MM.1S (cell line): ENCODE measurements around the gene BCL11A.

ENCODE experiments used
- DNase-seq: peaks from one replicate; pipeline ENCODE4 v3.0.0-alpha.2; 2015
- H2AFZ ChIP-seq: fragments of 300-600 bp; sonication (generic); 2 replicates; pipeline ENCODE4 v1.6.0; 2016; ENCODE audit warnings: antibody characterized with exemption, low read length
- H3F3A ChIP-seq: fragments of 300-600 bp; sonication (generic); 2 replicates; pipeline ENCODE4 v1.6.1; 2016; ENCODE audit warnings: mild to moderate bottlenecking, antibody characterized with exemption, low read length, moderate library complexity, mixed read lengths; ENCODE audit not compliant: insufficient read depth
- H3K27ac ChIP-seq: fragments of 300-600 bp; sonication (generic); 2 replicates; pipeline ENCODE4 v1.5.1; 2016; ENCODE audit warnings: mild to moderate bottlenecking, low read length
- H3K27me3 ChIP-seq: fragments of 300-600 bp; sonication (generic); replicated peaks from 2 replicates; pipeline ENCODE4 v1.6.0; 2016; ENCODE audit warnings: low read length; ENCODE audit not compliant: insufficient read depth
- H3K36me3 ChIP-seq: fragments of 300-600 bp; sonication (generic); replicated peaks from 2 replicates; pipeline ENCODE4 v1.6.1; 2016; ENCODE audit warnings: mild to moderate bottlenecking, low read length, mixed read lengths; ENCODE audit not compliant: insufficient read depth
- H3K4me1 ChIP-seq: fragments of 300-600 bp; sonication (generic); 2 replicates; pipeline ENCODE4 v1.6.1; 2016; ENCODE audit warnings: low read length, mixed read lengths
- H3K4me2 ChIP-seq: fragments of 300-600 bp; sonication (generic); 2 replicates; pipeline ENCODE4 v1.6.0; 2016; ENCODE audit warnings: low read depth, low read length
- H3K4me3 ChIP-seq: fragments of 300-600 bp; sonication (generic); 2 replicates; pipeline ENCODE4 v1.5.1; 2016; ENCODE audit warnings: low read length, mixed read lengths
- H3K79me2 ChIP-seq: fragments of 300-600 bp; sonication (generic); 2 replicates; pipeline ENCODE4 v1.6.1; 2016; ENCODE audit warnings: mixed run types, low read length, mixed read lengths
- H3K9ac ChIP-seq: fragments of 300-600 bp; sonication (generic); 2 replicates; pipeline ENCODE4 v1.6.1; 2016; ENCODE audit warnings: low read length, mixed read lengths
- H3K9me2 ChIP-seq: fragments of 300-600 bp; sonication (generic); replicated peaks from 2 replicates; pipeline ENCODE4 v1.6.1; 2016; ENCODE audit warnings: mild to moderate bottlenecking, low read length, mixed read lengths; ENCODE audit not compliant: insufficient read depth
- H3K9me3 ChIP-seq: fragments of 300-600 bp; sonication (generic); replicated peaks from 2 replicates; pipeline ENCODE4 v1.6.1; 2016; ENCODE audit warnings: mild to moderate bottlenecking, low read length, mixed read lengths; ENCODE audit not compliant: insufficient read depth
- H4K20me1 ChIP-seq: fragments of 300-600 bp; sonication (generic); 2 replicates; pipeline ENCODE4 v1.6.1; 2016; ENCODE audit warnings: mild to moderate bottlenecking, low read length, moderate library complexity, mixed read lengths; ENCODE audit not compliant: insufficient read depth
- EZH2 ChIP-seq: fragments of 300-600 bp; sonication (generic); optimal IDR thresholded peaks from 2 replicates; pipeline ENCODE3; 2017; ENCODE audit warnings: low read depth, mild to moderate bottlenecking, antibody characterized with exemption, low read length, mixed read lengths
- EZH2phosphoT487 ChIP-seq: fragments of 300-600 bp; sonication (generic); IDR thresholded peaks from 2 replicates; pipeline ENCODE4 v1.6.1; 2018; ENCODE audit warnings: antibody characterized with exemption, low read length
- TF ChIP-seq, protein P1 (sequence below): fragments of 300-600 bp; sonication (generic); IDR thresholded peaks from 2 replicates; pipeline ENCODE4 v1.5.1; 2016; ENCODE audit warnings: antibody characterized with exemption, low read length, mixed read lengths

The BCL11A gene

DNA sequence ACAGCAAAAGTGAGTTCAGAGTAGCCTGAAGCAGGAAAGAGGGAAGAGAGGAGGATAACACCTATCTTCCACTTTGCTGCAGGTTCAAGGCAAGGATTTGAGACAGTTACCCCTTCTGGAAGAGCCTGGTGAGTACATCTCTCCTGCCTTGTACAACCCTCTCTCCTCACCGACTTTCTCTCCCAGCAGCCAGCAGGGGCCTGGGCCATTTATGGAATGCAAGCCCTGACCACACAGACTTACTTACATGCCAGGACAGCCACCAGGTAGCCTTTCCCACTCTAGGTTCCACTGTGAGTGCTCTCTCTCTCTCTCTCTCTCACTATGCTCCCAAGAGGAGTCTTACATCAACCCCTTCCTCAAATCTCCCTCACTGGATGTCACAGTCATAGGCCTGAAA lies 57.0 kb downstream of the BCL11A start:
- Histone ChIP-seq H3K4me2 (no peak overlapping the region), H4K20me1 (no peaks in the 10 kb centered on the region), H3K4me1 (no peaks in the 10 kb centered on the region), H3K9me3 (no peaks in the 10 kb centered on the region), H3K27ac (no peak overlapping the region), H3K36me3 (no peaks in the 10 kb centered on the region), H3K4me3 (no peak overlapping the region), H3K9ac (no peak overlapping the region), H3K9me2 (no peaks in the 10 kb centered on the region), H2AFZ (no peak overlapping the region), H3F3A (no peaks in the 10 kb centered on the region), H3K79me2 (no peaks in the 10 kb centered on the region), H3K27me3 (no peaks in the 10 kb centered on the region)
- no peak for DNase-seq
- no peak for TF ChIP-seq EZH2
- TF ChIP-seq, protein P1, sequence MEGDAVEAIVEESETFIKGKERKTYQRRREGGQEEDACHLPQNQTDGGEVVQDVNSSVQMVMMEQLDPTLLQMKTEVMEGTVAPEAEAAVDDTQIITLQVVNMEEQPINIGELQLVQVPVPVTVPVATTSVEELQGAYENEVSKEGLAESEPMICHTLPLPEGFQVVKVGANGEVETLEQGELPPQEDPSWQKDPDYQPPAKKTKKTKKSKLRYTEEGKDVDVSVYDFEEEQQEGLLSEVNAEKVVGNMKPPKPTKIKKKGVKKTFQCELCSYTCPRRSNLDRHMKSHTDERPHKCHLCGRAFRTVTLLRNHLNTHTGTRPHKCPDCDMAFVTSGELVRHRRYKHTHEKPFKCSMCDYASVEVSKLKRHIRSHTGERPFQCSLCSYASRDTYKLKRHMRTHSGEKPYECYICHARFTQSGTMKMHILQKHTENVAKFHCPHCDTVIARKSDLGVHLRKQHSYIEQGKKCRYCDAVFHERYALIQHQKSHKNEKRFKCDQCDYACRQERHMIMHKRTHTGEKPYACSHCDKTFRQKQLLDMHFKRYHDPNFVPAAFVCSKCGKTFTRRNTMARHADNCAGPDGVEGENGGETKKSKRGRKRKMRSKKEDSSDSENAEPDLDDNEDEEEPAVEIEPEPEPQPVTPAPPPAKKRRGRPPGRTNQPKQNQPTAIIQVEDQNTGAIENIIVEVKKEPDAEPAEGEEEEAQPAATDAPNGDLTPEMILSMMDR = no peak
- no peak for TF ChIP-seq EZH2phosphoT487

DNA sequence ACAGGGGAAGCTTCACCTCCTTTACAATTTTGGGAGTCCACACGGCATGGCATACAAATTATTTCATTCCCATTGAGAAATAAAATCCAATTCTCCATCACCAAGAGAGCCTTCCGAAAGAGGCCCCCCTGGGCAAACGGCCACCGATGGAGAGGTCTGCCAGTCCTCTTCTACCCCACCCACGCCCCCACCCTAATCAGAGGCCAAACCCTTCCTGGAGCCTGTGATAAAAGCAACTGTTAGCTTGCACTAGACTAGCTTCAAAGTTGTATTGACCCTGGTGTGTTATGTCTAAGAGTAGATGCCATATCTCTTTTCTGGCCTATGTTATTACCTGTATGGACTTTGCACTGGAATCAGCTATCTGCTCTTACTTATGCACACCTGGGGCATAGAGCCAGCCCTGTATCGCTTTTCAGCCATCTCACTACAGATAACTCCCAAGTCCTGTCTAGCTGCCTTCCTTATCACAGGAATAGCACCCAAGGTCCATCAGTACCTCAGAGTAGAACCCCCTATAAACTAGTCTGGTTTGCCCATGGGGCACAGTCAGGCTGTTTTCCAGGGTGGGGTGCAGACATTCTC lies 58.3 kb downstream of the BCL11A start:
- H3K4me3 ChIP-seq = no peak overlapping the region

DNA sequence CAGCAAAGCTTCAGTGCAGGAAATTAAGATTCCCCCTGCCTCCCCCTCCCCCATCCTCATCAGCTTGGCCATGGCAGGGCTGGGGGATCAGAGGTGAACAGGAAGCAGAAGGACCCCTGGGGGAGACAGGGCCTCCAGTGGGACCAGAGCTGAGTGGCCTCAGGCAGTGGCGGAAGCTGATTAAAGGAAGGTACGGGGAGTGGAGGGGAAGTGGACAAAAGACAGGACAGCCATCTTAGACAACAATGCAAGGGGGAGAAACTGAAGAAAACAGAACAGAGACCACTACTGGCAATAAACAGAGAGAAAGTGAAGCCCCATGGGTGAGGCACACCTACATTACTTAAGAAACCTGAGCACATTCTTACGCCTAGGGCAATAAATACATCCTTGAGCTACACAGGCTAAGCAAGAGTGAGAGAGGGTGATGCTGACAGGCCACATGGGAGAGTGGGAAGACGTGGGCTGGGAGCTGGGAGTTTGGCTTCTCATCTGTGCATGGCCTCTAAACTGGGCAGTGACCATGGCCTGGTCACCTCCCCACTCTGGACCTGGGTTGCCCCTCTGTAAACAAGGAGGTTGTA lies 59.6 kb downstream of the BCL11A start:
- no peaks in the 10 kb centered on the region for H3K79me2 ChIP-seq
- H3K27me3 ChIP-seq = no peaks in the 10 kb centered on the region
- H3K9me2 ChIP-seq = no peaks in the 10 kb centered on the region; the same call in 1 of the 2 replicates
- no peaks in the 10 kb centered on the region for H3K4me1 ChIP-seq
- no peak for DNase-seq
- no peaks in the 10 kb centered on the region for H3F3A ChIP-seq
- H3K27ac ChIP-seq = no peak overlapping the region
- no peak overlapping the region for H3K4me3 ChIP-seq
- H3K4me2 ChIP-seq = no peak overlapping the region
- H2AFZ ChIP-seq = no peak overlapping the region
- no peaks in the 10 kb centered on the region for H3K36me3 ChIP-seq
- TF ChIP-seq, protein P1 = no peak
- TF ChIP-seq EZH2 (no peak), EZH2phosphoT487 (no peak)
- no peaks in the 10 kb centered on the region for H3K9me3 ChIP-seq
- no peak overlapping the region for H3K9ac ChIP-seq
- no peaks in the 10 kb centered on the region for H4K20me1 ChIP-seq

More for the DNA sequence above, 58.3 kb downstream of the BCL11A start:
- no peaks in the 10 kb centered on the region for H3K79me2 ChIP-seq
- H3K27ac ChIP-seq = no peak overlapping the region
- no peaks in the 10 kb centered on the region; the same call in 1 of the 2 replicates for H3K9me2 ChIP-seq
- no peak for DNase-seq
- no peak overlapping the region for H2AFZ ChIP-seq
- H3K36me3 ChIP-seq = no peaks in the 10 kb centered on the region
- H3K27me3 ChIP-seq = no peaks in the 10 kb centered on the region
- no peaks in the 10 kb centered on the region for H3K9me3 ChIP-seq
- no peak overlapping the region for H3K4me2 ChIP-seq
- TF ChIP-seq EZH2phosphoT487 (no peak), EZH2 (no peak)
- TF ChIP-seq, protein P1 = no peak
- no peaks in the 10 kb centered on the region for H3F3A ChIP-seq
- H4K20me1 ChIP-seq = no peaks in the 10 kb centered on the region
- H3K9ac ChIP-seq = no peak overlapping the region
- no peaks in the 10 kb centered on the region for H3K4me1 ChIP-seq
